ENCODE measurements around the gene CELF5. TPM values are rescaled to one million over a fixed set of nuclear protein-coding genes. Genes with fewer than 3 reads are reported as not detected.

CELF5 gene
- total and polyA plus RNA-seq, 9 of the 15 experiments (the other 6 are each of a cell fraction or from before 2014, with no cell fraction given): 0.01 to 0.56 (median 0.22) TPM

DNA sequence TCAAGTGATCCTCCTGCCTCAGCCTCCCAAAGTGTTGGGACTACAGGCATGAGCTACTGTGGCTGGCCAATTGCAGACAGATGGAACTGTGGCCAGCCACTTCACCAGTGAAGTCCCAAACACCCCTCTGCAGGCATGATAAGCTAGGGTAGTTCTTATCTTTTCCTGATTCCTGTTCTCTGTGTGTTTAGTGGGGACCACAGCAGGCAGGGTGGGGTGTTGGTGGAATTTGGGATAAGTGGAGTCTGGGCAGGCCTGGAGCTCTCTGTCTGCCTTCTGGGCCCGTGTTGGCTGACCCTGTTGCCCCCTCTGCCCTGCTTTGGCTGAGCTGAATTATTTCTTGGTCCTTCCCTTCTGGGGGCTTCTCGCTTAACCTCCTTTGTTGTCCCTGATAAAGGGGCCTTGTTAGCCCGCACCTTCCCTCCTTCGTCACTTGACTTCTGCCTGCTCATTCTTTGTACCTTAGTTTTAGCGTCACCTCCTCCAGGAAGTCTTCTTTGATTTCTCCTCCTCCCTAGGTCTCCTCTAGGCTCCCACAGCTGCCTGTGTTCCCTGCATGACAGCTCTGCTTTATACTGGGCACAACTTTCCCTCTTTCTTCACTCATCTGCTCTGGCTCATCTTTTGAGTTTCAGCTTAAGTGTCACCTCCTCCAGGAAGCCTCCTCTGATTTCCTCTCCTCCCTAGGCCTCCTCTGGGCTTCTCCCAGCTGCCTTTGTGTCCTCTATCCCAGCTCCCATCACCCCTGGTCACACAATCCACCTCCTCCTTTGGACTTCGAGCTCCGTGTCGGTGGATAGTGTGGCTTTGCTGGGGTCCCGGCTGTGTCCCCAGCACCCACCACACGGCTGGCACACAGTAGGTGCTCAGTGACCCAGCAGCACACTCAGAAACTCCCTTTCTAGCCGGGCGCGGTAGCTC lies 40.5 kb upstream of the CELF5 start (continued):
- no peak for TF ChIP-seq ZZZ3 (IDR thresholded peaks at IDR 0.05)
- no peak for TF ChIP-seq GABPB2 (CRISPR knock-in tag; conservative IDR thresholded peaks at IDR 0.05)
- TF ChIP-seq, protein P1, sequence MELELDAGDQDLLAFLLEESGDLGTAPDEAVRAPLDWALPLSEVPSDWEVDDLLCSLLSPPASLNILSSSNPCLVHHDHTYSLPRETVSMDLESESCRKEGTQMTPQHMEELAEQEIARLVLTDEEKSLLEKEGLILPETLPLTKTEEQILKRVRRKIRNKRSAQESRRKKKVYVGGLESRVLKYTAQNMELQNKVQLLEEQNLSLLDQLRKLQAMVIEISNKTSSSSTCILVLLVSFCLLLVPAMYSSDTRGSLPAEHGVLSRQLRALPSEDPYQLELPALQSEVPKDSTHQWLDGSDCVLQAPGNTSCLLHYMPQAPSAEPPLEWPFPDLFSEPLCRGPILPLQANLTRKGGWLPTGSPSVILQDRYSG (tag; conservative IDR thresholded peaks at IDR 0.05; ENCODE audit: low read depth): no peak
- no peak for TF ChIP-seq UBTF (IDR thresholded peaks at IDR 0.05; ENCODE audit: borderline replicate concordance in 1 of 2, low read depth in 2 of 2, low read length in 2 of 2)
- TF ChIP-seq MBD2 (IDR thresholded peaks at IDR 0.05; ENCODE audit: borderline replicate concordance, low read depth): no peak
- TF ChIP-seq MXI1 (IDR thresholded peaks at IDR 0.05; ENCODE audit: low read depth, low read length): no peak
- no peak for TF ChIP-seq ZNF316 (IDR thresholded peaks at IDR 0.05)
- no peak for TF ChIP-seq SRSF9 (IDR thresholded peaks at IDR 0.05; ENCODE audit: borderline replicate concordance, low read depth, low read length)
- TF ChIP-seq ELF1 (tag; IDR thresholded peaks at IDR 0.05): 0 out of 2 replicates have a peak, but pooled peaks have one; percentile 20
- no peak for TF ChIP-seq RREB1 (CRISPR knock-in tag; IDR thresholded peaks at IDR 0.05)
- no peak for TF ChIP-seq NR4A1 (CRISPR knock-in tag; IDR thresholded peaks at IDR 0.05)
- 0 out of 2 replicates have a peak, but pooled peaks have one; percentile 26 for TF ChIP-seq NR4A1 (tag; IDR thresholded peaks at IDR 0.05)
- TF ChIP-seq JUN (IDR thresholded peaks at IDR 0.05; ENCODE audit: borderline replicate concordance, low read depth, low read length): no peak
- no peak for TF ChIP-seq JUN (CRISPR knock-in tag; IDR thresholded peaks at IDR 0.05; ENCODE audit: borderline replicate concordance)
- TF ChIP-seq SMAD2 (IDR thresholded peaks at IDR 0.05; ENCODE audit: low read depth, low read length): no peak
- TF ChIP-seq, protein P2, sequence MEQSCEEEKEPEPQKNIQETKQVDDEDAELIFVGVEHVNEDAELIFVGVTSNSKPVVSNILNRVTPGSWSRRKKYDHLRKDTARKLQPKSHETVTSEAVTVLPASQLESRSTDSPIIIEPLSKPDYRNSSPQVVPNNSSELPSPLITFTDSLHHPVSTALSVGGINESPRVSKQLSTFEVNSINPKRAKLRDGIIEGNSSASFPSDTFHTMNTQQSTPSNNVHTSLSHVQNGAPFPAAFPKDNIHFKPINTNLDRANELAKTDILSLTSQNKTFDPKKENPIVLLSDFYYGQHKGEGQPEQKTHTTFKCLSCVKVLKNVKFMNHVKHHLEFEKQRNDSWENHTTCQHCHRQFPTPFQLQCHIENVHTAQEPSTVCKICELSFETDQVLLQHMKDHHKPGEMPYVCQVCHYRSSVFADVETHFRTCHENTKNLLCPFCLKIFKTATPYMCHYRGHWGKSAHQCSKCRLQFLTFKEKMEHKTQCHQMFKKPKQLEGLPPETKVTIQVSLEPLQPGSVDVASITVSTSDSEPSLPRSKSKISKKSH (CRISPR knock-in tag; IDR thresholded peaks at IDR 0.05): no peak
- TF ChIP-seq JUNB (CRISPR knock-in tag; conservative IDR thresholded peaks at IDR 0.05): no peak

Measured in K562 (cell line).